Pancreas (tissue), 10 donors: ENCODE results near the gene NLGN1. TPM values are rescaled to one million over a fixed set of nuclear protein-coding genes. Genes with fewer than 3 reads are reported as not detected.

ENCODE experiments used
- ATAC-seq, 4 donors: fragments of 200-7000 bp; cut with Tn5 transposase; one replicate each; pipeline versions ENCODE4 v1.8.0 to v1.9.1; 2020; ENCODE audit warnings: mild to moderate bottlenecking in 4 of 4, moderate library complexity in 4 of 4
- DNase-seq, 6 donors: peaks; one replicate each; pipeline ENCODE4 v3.0.0-alpha.2; 2020
- FAIRE-seq: peaks from 2 replicates; lab custom pipeline; 2012; peaks lifted over from hg19 to GRCh38; lab: Jason Lieb, UNC
- H3K27ac ChIP-seq, 4 donors: fragments of 200-600 bp; sonication (generic); 1 replicate in 3 of 4; 2 replicates in 1 of 4; pipeline versions ENCODE4 v1.5.0 to v1.8.0; 2020
- H3K27me3 ChIP-seq, 4 donors: fragments of 200-600 bp; one replicate each; pipeline ENCODE4 v1.8.0; 2021
- H3K36me3 ChIP-seq, 3 donors: fragments of 200-600 bp; sonication (generic) in 1 of 3; one replicate each; pipeline versions ENCODE4 v1.5.0 to v1.8.0; 2020 to 2021
- H3K4me1 ChIP-seq, 3 donors: fragments of 200-600 bp; one replicate each; pipeline ENCODE4 v1.8.0; 2021
- H3K4me3 ChIP-seq, 4 donors: fragments of 200-600 bp; sonication (generic) in 2 of 4; one replicate each; pipeline versions ENCODE4 v1.5.0 to v1.8.0; 2020 to 2021
- H3K9me3 ChIP-seq, 4 donors: fragments of 200-600 bp; one replicate each; pipeline ENCODE4 v1.8.0; 2021
- WGBS, 2 donors: extraction: QIAGEN DNeasy Blood & Tissue Kit; methylation state at CpG; one replicate each; pipeline ENCODE4 v1.1.7; 2013; 5-methylcytosine and 5-hydroxymethylcytosine counted together
- intact Hi-C, 3 donors: fragments of 100-400 bp; cut with DNase I; formaldehyde crosslinking; loops; one replicate each; pipeline versions ENCODE4 v1.11.1 to v1.14.2; 2022
- polyA plus RNA-seq, 2 donors: library from polyadenylated mRNA; stranded (reverse); fragments of 200-250 nt; gene quantifications; one replicate each; pipeline ENCODE4 v1.2.3, GENCODE V29; 2013
- total RNA-seq, 6 donors: library from RNA; stranded (reverse); fragmentation: NEBNext Ultra II Directional in 4 of 6; extraction: Animal tissue kit (Norgen Biotek cat#: 25700) in 4 of 6; gene quantifications; one replicate each; pipeline versions ENCODE4 v1.2.1 to v1.2.4, GENCODE V29; 2021 to 2023
- TF ChIP-seq, protein P1 (sequence below), 4 donors: fragments of 200-600 bp; sonication (generic) in 3 of 4; IDR thresholded peaks; one replicate each; pipeline versions ENCODE4 v1.5.0 to v1.8.0; 2021; ENCODE audit warnings: antibody characterized with exemption in 4 of 4
- donor health status: healthy with polysubstance abuse.
- donor health status: DM: no; HTN: no; CAD: no; lungs with moderate emphysema.
- donor health status: DM: no; HTN: no; CAD: no.
- donor health status: control.
- donor health status: control.
- donor health status: Bipolar disorder and iron deficiency.
- donor health status: DM: yes; HTN: yes; CAD: no.
- donor health status: DM: no; HTN: no; CAD: no.
- donor health status: DM: no; HTN: no; CAD: no.
- donor health status: DM: yes; HTN: yes; CAD: no.

The NLGN1 gene
- total and polyA plus RNA-seq, 8 donors, result 0.49 to 2.3 (median 0.84) TPM

DNA sequence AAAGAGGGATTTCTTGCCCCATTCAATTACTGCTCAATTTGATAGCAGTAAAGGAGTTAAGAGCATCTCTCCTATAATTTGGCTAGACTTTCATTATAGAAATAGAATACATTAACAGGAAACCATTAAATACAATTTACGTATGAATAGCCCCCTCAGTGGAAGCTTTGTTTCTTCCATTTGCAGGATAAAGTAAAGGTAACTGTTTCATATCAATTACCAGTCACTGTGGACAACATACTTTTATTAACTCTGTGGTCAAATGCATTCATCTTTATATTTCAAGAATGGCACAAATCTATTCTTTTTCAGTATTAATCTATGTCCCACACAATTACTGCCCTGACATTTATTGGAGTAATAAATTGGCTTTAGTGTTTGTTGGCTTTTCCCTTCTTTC is 613.4 kb downstream of the NLGN1 start:
- no peak overlapping the region for H3K4me3 ChIP-seq
- FAIRE-seq (no peak), ATAC-seq (no peak), DNase-seq (no peak)
- H3K27me3 ChIP-seq, result no peaks in the 10 kb centered on the region
- H3K36me3 ChIP-seq, result no peaks in the 10 kb centered on the region
- TF ChIP-seq, protein P1, sequence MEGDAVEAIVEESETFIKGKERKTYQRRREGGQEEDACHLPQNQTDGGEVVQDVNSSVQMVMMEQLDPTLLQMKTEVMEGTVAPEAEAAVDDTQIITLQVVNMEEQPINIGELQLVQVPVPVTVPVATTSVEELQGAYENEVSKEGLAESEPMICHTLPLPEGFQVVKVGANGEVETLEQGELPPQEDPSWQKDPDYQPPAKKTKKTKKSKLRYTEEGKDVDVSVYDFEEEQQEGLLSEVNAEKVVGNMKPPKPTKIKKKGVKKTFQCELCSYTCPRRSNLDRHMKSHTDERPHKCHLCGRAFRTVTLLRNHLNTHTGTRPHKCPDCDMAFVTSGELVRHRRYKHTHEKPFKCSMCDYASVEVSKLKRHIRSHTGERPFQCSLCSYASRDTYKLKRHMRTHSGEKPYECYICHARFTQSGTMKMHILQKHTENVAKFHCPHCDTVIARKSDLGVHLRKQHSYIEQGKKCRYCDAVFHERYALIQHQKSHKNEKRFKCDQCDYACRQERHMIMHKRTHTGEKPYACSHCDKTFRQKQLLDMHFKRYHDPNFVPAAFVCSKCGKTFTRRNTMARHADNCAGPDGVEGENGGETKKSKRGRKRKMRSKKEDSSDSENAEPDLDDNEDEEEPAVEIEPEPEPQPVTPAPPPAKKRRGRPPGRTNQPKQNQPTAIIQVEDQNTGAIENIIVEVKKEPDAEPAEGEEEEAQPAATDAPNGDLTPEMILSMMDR (IDR thresholded peaks at IDR 0.05), result no peak
- H3K4me1 ChIP-seq, result no peaks in the 10 kb centered on the region
- H3K9me3 ChIP-seq, result no peaks in the 10 kb centered on the region
- no peak overlapping the region for H3K27ac ChIP-seq
- intact Hi-C loops, result no loop called here
- WGBS, 2 donors, result 57 to 75% methylated on average over 1 of the region's 1 CpG

DNA sequence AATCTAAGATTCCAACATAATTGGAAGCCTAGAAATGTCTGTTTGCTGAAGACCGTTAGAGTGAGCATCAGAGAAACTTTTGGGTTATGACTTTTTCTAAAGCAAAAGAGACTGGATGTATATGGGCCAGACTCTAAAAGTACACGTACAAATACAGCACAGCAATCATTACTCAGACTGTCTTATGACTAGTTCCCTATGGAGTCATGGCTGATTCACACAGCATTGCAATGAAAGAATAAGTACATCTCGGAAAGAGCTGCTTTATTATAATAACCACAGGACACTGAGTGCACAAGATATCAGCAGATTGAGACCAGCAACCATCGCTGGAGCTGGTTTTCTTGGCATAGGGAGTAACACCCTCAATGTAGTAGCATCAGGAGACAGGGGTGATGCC is 618.6 kb downstream of the NLGN1 start:
- Histone ChIP-seq H3K4me1 (no peaks in the 10 kb centered on the region), H3K9me3 (no peaks in the 10 kb centered on the region), H3K4me3 (no peak overlapping the region), H3K27me3 (no peaks in the 10 kb centered on the region), H3K27ac (no peak overlapping the region), H3K36me3 (no peaks in the 10 kb centered on the region)
- ATAC-seq, result no peak
- FAIRE-seq, result no peak
- intact Hi-C loops, result no loop called here
- WGBS, 2 donors, result 58 to 66% methylated on average over 4 of the region's 4 CpGs
- TF ChIP-seq, protein P1 (IDR thresholded peaks at IDR 0.05), result no peak
- no peak for DNase-seq

DNA sequence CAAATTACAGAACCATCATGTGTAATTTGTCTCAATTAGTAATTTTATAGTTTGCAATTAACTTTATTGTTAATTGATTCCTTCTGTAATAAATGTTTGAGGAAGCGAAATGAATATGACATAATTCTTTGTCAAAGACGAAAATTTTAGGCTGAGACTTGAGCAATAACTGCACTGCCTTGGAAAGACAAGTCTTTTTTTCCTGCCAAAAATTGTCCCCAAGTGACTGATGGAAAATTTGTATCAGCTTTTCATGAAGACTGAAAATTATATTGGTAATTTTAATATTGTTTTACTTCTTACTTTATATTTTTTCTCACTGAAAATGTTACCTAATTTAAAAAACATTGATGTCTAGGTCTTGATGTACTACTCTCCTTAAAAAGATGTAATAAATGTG is 622.6 kb downstream of the NLGN1 start:
- intact Hi-C loops, result no loop called here
- Histone ChIP-seq H3K36me3 (no peaks in the 10 kb centered on the region), H3K4me3 (no peak overlapping the region), H3K27ac (no peak overlapping the region), H3K9me3 (no peaks in the 10 kb centered on the region), H3K27me3 (no peaks in the 10 kb centered on the region), H3K4me1 (no peaks in the 10 kb centered on the region)
- 44 to 62% methylated on average over 2 of the region's 2 CpGs for whole genome bisulfite sequencing, 2 donors
- TF ChIP-seq, protein P1 (IDR thresholded peaks at IDR 0.05), result no peak
- DNase-seq, result no peak
- no peak for ATAC-seq
- FAIRE-seq, result no peak

DNA sequence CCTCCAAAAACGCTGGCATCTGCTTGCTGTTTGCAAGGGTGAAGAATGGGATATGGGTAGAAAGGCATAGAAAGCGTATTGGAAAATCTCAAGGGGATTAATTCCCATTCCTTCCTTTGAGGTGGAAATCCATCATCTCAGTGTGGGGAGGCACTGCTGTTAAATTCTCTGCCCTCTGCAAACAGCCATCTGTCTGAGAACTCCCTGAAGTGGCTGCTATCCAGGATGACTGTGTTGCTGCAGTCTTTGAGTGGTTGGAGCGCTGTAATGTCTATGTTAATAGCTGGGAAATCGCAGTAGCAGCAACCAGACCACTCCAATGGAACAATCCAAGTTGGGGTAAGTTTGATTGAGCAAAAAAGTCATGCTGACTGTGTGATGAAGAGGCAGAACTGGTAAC is 625.9 kb downstream of the NLGN1 start:
- no peak overlapping the region for H3K4me3 ChIP-seq
- FAIRE-seq (no peak), DNase-seq (no peak), ATAC-seq (no peak)
- intact Hi-C loops, result no loop called here
- no peaks in the 10 kb centered on the region for H3K4me1 ChIP-seq
- H3K36me3 ChIP-seq, result no peaks in the 10 kb centered on the region
- H3K27me3 ChIP-seq, result no peaks in the 10 kb centered on the region
- 49 to 65% methylated on average over 4 of the region's 4 CpGs for WGBS, 2 donors
- no peaks in the 10 kb centered on the region for H3K9me3 ChIP-seq
- no peak overlapping the region for H3K27ac ChIP-seq
- TF ChIP-seq, protein P1 (IDR thresholded peaks at IDR 0.05), result no peak

DNA sequence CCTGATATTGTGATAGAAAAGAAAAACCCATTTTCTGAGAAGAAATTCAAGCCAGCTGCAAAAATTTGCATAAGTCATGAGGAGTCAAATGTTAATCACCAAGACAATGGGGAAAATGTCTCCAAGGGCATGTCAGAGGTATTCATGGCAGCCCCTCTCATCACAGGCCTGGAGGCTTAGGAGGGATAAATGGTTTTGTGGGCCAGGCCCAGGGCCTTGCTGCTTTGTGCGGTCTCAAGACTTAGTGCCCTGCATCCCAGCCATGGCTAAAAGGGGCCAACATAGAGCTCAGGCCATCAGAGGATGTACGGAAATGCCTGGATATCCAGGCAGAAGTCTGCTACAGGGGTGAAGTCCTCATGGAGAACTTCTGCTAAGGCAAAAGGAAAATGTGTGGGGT is 631.1 kb downstream of the NLGN1 start:
- no peak for FAIRE-seq
- Histone ChIP-seq H3K4me1 (no peaks in the 10 kb centered on the region), H3K27me3 (no peaks in the 10 kb centered on the region), H3K36me3 (no peaks in the 10 kb centered on the region), H3K4me3 (no peak overlapping the region), H3K9me3 (no peaks in the 10 kb centered on the region), H3K27ac (no peak overlapping the region)
- ATAC-seq, result no peak
- TF ChIP-seq, protein P1 (IDR thresholded peaks at IDR 0.05), result no peak
- 82 to 97% methylated on average over 2 of the region's 2 CpGs for WGBS, 2 donors
- intact Hi-C loops, result no loop called here
- DNase-seq, result no peak
